ENCODE results near the gene TLE4.
A peak's percentile ranks its signal among the peaks of the same experiment; 100 is the strongest.

The TLE4 gene

DNA sequence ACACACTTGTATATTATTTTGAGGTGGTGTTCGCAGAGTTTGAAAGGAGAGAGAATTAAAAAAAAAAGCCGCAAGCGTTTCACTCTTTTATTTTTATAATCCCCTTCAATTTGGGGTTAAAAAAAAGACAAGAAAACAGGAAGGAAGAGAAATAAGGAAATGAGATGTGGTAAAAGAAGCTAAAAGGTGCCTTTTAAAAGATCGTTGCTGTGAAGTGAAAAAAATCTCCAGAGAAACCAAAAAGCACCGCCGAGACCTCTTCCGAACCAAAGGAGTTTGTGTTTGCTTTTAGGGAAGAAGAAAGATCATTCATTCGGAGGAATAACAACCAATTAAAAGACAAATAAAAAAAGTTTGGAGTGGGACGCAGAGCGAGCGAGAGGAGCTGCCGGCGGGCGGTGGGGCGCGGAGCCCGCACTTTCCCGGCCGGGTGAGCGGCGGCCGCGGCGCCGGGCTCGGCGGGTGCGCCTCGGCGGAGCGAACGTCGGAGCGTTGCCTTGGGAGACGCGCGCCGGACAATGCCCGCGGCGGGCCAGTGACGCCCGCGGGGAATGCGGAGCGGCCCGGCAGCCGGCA is 355 bp downstream of the TLE4 start:
- DNase-seq: peak; percentile 36

DNA sequence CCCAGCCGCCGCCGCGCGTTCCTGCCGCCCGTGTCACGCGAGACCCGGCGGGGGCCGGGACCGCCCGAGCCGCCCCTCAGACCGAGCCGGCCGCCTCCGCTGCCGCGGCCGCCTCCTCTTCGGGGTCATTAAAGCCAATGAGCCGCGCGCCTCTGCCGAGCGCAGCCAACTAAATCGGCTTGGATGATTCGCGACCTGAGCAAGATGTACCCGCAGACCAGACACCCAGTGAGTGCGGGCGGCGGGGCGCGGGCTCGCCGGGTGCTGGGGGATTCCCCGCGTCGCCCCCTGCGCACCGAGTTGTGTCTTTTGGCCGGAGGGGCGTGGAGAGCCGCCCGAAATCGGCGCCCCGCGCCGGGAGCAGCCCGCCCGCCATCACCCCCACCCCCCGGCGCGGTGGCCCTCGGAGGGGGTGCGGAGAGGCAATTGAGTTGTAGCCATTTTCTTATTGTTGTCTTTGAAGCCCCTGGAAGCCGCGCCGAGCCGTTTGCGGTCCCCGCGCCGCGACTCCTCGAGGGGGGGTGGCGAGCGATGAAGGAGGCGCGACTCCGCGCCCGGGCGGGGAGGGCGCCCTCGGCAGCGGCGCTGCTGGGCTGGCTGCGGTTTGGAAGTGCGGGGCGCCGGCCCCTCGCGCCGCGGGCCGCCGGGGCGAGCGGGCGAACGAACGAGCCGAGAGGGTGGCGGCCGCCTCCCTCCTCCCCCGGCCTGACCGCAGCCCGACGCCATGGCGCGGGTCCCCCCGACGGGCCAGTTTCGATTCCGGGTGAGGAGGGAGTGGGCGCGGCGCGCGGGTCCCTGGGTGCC is 1.0 kb downstream of the TLE4 start:
- DNase-seq: peak; percentile 1

DNA sequence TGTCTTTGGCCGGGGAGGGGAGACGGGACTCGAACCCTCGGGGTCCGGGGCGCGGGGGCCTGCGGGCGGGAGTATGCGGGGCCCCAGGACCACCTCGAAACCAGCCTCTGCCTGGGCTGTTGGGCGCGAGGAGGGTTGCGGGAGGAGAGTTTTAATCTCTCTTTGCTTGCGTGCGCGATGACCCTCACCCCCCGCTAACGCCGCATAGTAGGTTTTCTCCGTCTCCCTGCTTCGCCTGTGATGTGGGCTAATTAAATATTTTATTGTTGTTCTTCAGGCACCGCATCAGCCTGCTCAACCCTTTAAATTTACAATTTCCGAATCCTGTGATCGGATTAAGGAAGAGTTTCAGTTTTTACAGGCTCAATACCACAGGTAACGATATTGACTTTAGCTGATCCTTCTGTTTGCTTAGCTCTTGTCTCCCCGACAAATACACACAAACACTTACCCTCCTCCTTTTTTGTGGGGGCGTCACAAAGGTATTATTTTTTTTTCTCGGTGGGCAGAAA is 1.7 kb downstream of the TLE4 start:
- peak; percentile 9 for DNase-seq

- DNase-seq: no peak
Observed at GRCh38 chr9:79574136-79574535, 2.4 kb downstream of the TLE4 start.

DNA sequence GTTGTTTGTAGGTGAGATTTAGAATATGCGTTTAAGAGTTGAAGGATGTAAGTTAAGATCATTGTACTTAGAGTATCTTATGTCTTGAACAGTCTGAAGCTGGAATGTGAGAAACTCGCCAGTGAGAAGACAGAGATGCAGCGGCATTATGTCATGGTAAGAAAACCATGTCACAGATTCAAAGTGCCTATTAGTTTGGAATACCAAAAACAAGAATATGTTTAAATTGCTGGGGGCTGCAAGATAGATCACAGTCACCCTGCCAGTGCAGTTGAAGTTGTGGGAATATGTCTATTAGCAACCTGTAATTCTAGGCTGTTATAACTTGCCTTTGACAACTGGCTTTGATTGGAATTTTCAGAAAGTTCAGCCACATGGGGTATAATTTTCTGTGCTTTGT is 3.0 kb downstream of the TLE4 start:
- DNase-seq: no peak

DNA sequence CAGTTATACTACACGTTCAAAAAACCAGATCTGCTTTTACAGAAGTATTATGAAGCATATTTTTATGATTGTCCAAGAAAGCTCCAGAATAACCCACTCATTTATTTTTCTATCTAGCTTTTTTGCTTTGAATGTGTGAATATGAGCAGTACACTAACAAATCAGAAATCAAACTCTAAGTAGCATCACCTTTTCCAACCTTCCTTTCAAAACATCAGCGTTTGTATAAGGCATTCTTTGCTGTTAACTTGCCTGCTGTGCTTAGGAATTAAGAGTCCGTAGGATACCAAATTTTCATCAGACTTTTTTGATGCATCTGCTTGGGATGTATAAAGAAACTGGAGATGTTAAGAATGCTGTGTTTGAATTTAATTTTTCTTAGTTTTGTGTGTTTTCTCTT is 3.8 kb downstream of the TLE4 start:
- no peak for DNase-seq

DNA sequence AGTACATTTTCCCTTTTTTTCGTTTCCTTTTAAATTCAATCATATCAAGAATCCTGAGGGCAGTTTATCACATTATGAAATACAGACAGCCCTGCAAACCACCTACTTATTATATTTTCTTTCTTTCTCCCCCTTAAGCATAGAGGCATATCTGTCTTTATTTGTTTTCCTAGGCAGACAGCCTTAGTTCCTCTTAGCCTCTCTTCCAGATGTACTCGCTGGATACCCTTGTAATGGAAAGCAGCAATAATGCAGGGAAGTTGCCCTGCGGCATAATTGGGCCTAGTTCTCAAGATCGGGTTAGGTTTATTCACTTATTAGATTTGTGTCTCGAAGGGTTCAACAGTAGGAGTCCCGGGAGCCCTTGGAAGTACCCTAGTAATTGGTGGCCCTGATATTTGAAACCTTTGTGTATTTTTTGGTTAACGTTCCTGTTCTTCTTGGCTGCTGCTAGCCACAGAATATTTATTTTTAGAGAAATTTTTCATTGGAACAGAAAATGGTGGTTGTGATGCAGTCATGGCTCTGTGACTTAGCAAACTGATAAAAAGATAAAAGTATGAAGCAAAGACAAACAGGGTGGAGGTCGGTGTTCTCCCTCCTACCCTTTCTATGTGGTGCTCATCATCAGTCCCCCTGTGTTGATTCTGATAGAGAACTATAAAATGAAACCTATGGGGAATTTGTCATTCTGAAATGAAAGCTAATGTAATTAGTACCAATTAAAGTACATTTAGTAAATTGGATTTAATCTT is 6.4 kb downstream of the TLE4 start:
- DNase-seq: no peak

DNA sequence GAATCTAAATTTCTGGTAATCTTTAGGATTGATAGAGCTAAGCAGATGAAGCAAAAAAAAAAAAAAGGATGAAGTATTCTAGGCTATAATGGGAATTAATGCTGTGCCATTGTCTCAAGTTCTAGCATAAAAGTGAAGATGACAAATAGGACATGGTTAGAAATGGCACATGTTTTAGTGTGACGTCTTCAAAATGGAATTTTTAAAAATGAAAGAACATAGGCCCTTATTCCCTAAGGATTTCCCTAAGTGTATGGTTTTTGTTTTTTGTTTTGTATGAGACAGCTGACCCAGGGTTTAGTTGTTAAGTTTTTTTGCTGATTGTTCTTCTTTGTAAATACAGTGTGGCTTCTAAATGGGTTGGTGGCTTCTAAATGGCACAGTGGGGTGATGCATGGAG is 7.1 kb downstream of the TLE4 start:
- DNase-seq: no peak

DNA sequence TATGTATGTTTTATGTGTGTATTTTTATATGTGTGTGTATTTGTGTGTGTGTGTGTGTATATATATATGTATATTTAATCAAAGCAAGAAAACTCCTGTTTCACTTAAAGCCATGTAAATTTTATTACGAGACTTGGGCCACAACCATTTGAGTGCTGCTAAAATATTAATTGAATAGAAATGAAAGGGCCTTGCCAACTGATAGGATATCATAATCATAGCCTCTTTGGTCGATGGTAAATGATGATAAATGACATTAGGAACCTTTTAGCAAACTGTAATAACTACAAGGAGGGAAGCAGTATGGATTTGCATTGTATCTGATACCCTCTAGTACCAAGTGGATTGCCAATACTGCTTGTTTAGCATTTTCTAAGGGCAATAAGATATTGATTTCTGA is 7.9 kb downstream of the TLE4 start:
- DNase-seq: no peak

- no peak for DNase-seq
Observed at GRCh38 chr9:79580055-79580454, 8.3 kb downstream of the TLE4 start.

DNA sequence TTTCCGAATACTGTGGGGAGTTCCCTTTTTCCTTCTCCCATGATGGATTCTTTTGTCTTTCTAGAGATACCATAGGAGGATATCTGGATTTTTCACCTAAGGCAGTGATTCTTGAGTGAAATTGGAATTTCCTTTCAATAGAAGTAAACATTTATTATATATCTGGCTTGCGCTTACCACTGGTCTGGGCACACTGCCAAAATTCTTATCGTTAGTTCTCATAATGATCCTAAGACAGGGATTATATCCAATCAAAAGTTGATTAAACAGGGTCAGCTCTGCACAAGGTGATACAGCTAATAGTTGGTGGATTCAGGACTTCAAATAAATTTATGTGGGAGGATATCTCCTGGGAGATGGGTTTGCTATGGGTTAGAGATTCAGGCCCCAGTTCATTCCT is 9.6 kb downstream of the TLE4 start:
- DNase-seq: no peak

- no peak for DNase-seq
Observed at GRCh38 chr9:79581794-79582193, 10.0 kb downstream of the TLE4 start.

DNA sequence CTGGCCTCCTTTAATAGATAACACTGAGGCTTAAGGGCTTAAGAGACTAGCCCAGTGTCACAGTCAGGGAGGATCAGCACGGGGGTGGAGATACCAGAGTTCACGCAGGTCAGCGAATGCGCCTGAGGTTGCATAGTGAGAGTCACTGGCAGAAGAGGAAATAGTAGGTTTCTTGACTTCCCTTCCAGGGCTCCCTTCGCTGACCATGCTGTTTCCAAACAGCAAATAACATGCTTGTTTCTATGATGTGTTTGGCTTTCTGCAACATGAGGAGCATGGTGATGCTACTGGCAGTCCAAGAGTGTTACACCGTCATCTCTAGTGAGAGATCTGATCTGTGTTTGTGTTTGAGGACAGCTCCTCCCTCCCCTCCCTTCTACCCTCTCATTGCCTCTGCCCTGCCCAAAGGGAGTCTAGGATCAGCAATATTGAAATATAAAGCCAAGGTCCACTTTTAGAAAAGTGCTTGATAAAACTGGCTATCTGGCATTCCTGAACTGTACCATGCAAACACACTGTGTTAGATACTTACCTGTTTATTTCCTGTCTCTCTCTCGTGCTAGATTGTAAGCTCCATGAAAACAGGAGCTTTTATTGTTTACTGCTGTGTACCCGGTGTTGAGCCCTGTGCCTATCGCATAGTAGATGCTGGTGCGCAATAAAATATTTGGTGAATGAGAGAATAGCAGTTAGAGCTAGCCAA is 12.3 kb downstream of the TLE4 start:
- no peak for DNase-seq

GRCh38 chr9:79584655-79584982 is 12.9 kb downstream of the TLE4 start:
- DNase-seq: no peak

DNA sequence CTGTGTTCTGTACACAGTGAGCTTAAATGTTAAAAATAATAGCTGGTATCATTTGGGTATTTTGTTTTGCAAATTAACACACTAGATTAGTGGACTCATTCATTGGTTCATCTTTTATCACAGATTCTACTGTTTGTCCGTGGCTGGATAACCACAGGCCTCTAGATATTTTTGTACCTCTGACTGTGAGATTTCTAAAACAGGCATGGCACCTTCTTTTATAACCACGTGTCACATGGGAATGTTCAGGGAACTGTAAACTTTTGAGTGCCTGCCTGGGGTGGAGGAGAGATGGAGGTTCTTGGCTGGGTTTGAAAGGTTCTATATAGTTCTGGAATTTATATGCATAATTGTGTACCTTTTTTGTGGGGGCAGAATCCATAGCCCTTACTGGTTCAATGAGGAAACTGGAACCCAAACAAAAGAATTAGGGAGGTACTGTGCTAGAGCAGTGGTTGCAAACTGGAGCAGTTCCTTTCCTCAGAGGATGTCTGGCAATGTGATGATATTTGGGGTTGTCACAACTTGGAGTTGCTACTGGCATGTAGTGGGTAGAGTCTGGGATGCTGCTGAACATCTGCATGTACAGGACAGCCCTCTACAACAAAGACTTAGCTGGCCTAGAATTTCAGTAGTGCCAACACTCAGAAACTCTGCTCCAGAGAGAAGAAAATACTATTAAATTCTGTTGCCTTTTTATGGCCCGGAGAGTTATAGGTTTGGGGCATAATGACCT is 16.9 kb downstream of the TLE4 start:
- DNase-seq: no peak

DNA sequence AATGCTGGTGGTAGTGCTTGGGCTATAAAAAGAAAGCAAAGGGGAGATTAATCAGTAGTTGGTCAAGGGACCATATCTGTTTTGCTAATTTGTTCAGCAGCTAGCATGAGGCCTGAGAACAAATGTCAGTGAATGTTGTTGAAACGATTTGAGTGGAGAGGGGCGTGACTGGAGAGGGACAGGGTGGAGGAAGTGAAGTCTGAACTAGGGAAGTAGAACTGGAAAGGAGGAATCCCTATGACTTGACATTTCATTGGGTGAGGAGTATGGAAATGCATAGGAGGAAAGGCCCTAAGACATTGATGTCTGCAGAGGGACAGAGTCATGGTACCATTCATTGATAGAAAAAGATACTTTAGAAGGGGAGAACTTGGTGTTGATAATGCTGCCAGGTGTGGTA is 19.7 kb downstream of the TLE4 start:
- no peak for DNase-seq

DNA sequence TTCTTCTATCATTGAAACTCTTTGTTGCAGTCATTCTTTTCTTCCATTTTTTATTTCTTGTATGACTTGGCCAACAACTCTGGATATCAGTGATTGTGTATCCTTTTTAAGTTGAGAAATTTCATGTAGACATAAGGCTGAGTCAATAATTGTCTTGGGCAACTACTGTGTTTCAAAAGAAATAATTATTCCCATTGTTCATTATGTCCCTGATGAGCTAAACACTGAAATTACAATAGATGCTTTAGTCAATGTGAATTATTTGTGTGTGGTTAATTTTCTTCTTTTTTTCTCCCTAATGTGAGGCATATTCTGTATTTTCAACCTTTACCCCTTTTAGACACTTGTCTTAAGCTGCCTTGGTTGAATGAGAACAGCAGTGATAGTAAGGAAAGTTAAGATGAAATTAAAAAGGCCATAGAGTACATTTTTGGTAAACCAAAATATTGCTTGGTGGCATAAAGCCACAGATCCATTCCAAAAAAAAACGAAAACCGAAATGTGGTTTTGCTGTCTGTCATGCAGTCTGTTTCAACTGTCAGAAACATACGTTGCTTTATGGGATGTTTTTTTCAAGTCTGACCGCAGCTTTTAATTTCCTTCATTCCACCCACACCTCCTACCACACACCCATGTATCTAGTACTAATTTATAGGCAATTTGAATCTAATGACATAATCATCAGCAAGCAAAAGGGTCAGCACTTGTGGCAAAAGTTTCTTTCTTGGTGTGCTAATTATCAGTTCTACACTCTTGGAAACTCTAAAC is 21.1 kb downstream of the TLE4 start:
- no peak for DNase-seq

- DNase-seq: no peak
Observed at GRCh38 chr9:79598562-79599345, 27.0 kb downstream of the TLE4 start.

DNA sequence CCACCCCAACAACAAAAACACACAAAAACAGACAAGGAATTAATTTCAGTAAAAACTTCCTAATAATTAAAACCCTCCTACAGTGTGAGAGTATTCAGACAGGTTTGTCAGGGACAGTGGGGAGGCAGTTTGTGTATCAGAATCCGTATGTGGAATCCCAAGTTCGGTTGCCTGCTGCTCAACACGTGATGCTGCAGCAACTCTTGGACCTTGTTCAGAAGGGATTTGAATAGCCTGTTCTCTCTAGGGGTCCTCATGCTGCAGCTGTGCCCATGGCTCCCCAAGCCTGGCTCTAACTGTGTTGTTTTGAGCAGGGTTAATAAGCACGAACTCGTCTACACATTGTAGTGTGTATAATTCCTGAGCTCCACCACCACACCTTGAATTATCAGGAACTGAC is 28.7 kb downstream of the TLE4 start:
- no peak for DNase-seq

DNA sequence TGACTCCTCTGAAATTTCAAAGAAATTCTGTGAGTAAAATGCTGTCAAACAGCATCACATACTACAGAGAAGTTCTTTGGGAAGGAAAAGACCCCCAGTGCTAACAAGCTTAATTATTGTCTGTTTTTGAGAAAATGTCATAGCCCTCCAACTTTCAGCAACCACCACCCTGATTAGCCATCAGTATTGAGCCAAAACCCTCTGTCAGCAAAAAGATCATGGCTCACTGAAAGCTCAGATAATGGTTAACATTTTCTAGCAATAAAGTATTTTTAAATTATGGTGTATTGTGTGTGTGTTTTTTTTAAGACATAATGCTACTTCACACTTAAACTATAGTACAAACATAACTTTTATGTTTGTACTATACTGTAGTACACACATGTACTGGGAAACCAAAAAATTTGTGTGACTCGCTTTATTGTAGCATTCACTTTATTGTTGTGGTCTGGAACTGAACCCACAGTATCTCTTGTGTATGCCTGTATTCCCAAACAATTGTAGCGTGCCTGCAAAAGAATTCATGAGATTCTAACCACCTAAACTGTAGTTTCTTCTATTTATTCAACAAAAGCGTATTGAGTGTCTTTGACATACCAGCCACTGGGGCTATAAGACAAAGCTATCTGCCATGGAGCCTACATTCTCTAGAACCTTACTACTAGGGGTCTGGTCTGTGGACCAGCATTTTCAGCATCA is 31.6 kb downstream of the TLE4 start:
- DNase-seq: no peak

Measured in DMS79 treated with DMSO at 0.1 percent for 48 hours (cell line).